SK-N-SH treated with all-trans-retinoic acid at 6 μM for 48 hours (cell line): ENCODE results near the gene HSPG2.

Experiments
- ESRRG ChIP-seq: fragments of 250-450 bp; sonication (Bioruptor Pico); IDR thresholded peaks from 2 replicates; pipeline ENCODE4 v1.6.1; 2021; ENCODE audit warnings: mild to moderate bottlenecking
- OSR1 ChIP-seq: fragments of 250-450 bp; sonication (Bioruptor Pico); IDR thresholded peaks from 2 replicates; pipeline ENCODE4 v1.8.0; 2022; ENCODE audit warnings: moderate library complexity, mild to moderate bottlenecking, inconsistent platforms
- PPARA ChIP-seq: fragments of 250-450 bp; sonication (Bioruptor Pico); IDR thresholded peaks from 2 replicates; pipeline ENCODE4 v1.5.0; 2020; ENCODE audit warnings: mild to moderate bottlenecking, borderline replicate concordance
- RARB ChIP-seq: fragments of 250-450 bp; sonication (Bioruptor Pico); IDR thresholded peaks from 2 replicates; pipeline ENCODE4 v1.8.0; 2021; ENCODE audit warnings: mild to moderate bottlenecking, moderate library complexity
- TOX ChIP-seq: fragments of 250-450 bp; sonication (Bioruptor Pico); IDR thresholded peaks from 2 replicates; pipeline ENCODE4 v1.8.0; 2021; ENCODE audit warnings: mild to moderate bottlenecking, moderate library complexity, borderline replicate concordance
- ZC3H10 ChIP-seq: fragments of 250-450 bp; sonication (Bioruptor Pico); IDR thresholded peaks from 2 replicates; pipeline ENCODE4 v1.5.1; 2021; ENCODE audit warnings: mild to moderate bottlenecking, moderate library complexity
- ZFP30 ChIP-seq: fragments of 450-650 bp; formaldehyde crosslinking; IDR thresholded peaks from 2 replicates; pipeline ENCODE4 v1.5.0; 2022; ENCODE audit warnings: mild to moderate bottlenecking, moderate library complexity
- ZNF70 ChIP-seq: fragments of 450-650 bp; formaldehyde crosslinking; IDR thresholded peaks from 2 replicates; pipeline ENCODE4 v1.5.0; 2020; ENCODE audit warnings: mild to moderate bottlenecking, moderate library complexity
- TF ChIP-seq, protein P1 (sequence below): fragments of 250-450 bp; sonication (Bioruptor Pico); IDR thresholded peaks from 2 replicates; pipeline ENCODE4 v1.8.0; 2020; ENCODE audit warnings: mild to moderate bottlenecking, moderate library complexity, borderline replicate concordance
- TF ChIP-seq, protein P2 (sequence below): fragments of 250-450 bp; sonication (Bioruptor Pico); IDR thresholded peaks from 2 replicates; pipeline ENCODE4 v1.8.0; 2021; ENCODE audit warnings: low read depth, mild to moderate bottlenecking, moderate library complexity, borderline replicate concordance

DNA sequence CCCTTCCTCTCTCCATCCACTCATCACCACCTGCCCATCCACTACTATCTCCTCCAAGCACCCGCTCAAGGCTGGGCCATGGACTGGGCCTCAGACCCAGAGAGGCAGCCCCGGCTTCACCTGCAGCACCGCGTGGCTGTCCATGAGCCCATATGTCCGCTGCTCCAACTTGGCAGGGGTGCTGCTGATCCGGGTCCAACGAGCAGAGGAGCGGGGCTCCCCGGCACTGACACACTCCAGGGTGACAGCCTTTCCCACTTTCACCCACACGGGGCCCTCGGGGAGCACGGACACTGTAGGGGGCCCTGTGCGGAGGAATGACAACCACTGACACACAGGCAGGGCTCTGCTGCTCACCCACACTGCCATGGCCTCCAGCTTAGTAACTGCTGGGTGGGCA, 96.1 kb downstream of the HSPG2 start:
- no peak for TF ChIP-seq PPARA (CRISPR knock-in tag)
- TF ChIP-seq, protein P1, sequence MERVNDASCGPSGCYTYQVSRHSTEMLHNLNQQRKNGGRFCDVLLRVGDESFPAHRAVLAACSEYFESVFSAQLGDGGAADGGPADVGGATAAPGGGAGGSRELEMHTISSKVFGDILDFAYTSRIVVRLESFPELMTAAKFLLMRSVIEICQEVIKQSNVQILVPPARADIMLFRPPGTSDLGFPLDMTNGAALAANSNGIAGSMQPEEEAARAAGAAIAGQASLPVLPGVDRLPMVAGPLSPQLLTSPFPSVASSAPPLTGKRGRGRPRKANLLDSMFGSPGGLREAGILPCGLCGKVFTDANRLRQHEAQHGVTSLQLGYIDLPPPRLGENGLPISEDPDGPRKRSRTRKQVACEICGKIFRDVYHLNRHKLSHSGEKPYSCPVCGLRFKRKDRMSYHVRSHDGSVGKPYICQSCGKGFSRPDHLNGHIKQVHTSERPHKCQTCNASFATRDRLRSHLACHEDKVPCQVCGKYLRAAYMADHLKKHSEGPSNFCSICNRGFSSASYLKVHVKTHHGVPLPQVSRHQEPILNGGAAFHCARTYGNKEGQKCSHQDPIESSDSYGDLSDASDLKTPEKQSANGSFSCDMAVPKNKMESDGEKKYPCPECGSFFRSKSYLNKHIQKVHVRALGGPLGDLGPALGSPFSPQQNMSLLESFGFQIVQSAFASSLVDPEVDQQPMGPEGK (CRISPR knock-in tag), result no peak
- TF ChIP-seq TOX, result no peak
- TF ChIP-seq RARB, result no peak
- no peak for TF ChIP-seq ZFP30 (CRISPR knock-in tag)
- no peak for TF ChIP-seq ZNF70
- no peak for TF ChIP-seq ESRRG (CRISPR knock-in tag)
- TF ChIP-seq OSR1 (CRISPR knock-in tag), result no peak
- TF ChIP-seq, protein P2, sequence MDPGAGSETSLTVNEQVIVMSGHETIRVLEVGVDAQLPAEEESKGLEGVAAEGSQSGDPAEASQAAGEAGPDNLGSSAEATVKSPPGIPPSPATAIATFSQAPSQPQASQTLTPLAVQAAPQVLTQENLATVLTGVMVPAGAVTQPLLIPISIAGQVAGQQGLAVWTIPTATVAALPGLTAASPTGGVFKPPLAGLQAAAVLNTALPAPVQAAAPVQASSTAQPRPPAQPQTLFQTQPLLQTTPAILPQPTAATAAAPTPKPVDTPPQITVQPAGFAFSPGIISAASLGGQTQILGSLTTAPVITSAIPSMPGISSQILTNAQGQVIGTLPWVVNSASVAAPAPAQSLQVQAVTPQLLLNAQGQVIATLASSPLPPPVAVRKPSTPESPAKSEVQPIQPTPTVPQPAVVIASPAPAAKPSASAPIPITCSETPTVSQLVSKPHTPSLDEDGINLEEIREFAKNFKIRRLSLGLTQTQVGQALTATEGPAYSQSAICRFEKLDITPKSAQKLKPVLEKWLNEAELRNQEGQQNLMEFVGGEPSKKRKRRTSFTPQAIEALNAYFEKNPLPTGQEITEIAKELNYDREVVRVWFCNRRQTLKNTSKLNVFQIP, result no peak
- TF ChIP-seq ZC3H10 (CRISPR knock-in tag), result no peak
